ENCODE measurements around the gene ANXA3.
"Not testable (repeated sequence)": the region's sequence is repeated elsewhere in the genome, so short reads cannot be mapped to it uniquely, and the experiment has no call there.

Gene ANXA3, protein sequence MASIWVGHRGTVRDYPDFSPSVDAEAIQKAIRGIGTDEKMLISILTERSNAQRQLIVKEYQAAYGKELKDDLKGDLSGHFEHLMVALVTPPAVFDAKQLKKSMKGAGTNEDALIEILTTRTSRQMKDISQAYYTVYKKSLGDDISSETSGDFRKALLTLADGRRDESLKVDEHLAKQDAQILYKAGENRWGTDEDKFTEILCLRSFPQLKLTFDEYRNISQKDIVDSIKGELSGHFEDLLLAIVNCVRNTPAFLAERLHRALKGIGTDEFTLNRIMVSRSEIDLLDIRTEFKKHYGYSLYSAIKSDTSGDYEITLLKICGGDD

DNA sequence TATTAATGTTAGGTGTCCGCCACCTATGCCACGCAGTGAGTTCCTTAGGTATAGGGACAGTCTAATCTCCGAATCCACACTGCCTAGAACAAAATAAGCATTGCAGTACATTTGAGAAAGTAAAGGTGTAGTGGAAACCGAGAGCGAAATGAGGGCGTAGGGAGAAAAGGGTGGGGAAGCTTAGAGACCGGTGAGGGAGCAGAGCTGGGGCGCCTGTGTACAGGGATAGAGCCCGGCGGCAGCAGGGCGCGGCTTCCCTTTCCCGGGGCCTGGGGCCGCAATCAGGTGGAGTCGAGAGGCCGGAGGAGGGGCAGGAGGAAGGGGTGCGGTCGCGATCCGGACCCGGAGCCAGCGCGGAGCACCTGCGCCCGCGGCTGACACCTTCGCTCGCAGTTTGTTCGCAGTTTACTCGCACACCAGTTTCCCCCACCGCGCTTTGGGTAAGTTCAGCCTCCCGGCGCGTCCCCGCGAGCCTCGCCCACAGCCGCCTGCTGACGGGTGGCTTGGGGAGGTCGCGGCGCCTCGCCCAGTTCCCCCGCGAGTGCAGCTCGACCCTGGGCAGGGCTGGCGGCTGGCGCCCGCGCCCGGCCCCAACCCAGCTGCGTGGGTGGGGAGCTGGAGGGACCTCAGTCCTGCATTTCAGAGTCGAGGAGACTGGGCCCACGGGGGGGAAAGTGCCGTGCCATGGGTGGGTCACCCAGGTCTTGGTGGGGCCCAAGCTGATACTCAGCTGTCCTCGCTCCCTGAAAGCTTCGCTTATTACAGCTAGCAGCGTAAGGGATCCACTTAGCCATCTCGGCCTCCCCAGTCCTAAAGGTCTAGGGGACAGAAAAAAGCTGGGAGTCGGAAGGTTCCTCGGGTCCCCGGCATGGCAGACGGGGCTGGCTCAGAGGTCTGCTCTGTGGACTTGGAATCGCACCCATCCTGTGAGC is at the start of gene ANXA3:
ANXA3 (plus strand) TSS at position 351 of the 932 bp plus-strand sequence. CDS start 2,704 bp downstream, outside the sequence.
- FAIRE-seq, result no peak

DNA sequence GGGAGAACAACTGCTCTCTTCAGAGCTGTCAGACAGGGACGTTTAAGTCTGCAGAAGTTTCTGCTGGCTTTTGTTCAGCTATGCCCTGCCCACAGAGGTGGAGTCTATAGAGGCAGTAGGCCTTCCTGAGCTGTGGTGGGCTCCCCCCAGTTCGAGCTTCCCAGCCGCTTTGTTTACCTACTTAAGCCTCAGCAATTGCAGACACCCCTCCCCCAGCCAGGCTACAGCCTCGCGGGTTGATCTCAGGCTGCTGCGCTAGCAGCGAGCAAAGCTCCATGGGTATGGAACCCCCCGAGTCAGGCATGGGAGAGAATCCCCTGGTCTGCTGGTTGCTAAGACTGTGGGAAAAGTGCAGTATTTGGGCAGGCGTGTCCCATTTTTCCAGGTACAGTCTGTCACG is 45.3 kb upstream of the ANXA3 start:
- FAIRE-seq, result not testable (repeated sequence)

DNA sequence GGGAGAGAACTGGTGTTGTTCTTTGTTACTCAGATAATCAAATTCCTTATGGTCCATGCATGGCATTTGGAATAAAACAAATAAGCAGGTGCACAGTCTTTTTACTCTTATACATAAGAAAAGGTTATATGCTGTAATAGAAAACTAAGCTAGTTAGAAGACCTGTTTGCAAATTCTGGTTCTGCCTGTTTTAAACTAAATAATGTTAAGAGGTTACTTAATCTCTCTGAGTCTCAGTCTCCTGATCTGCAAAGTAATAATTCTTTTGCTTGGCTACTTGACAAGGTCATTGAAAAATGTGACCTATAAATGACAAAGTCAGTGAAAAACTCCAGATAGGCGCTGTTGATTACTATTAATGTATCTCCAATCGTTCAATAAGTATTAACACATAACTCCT is 42.5 kb upstream of the ANXA3 start:
- no peak for FAIRE-seq

DNA sequence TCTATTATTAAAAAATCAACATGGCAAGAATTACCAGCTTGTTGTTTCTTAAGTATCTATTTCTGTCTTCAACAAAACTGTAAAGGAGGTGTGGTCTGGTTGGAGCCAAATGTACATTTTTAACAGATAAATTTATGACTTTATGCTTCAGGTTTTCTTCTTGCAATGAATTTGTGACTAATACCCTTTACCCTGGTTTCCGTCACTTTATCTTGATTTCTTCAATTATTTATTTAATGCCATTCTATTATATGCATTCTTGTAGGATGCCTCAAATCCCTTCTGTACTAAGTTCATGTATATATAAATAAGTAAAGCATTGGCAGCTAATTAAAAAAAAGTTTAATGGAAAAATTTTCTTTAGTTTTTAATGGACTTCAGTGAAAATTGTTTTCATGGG is 41.5 kb upstream of the ANXA3 start:
- no peak for FAIRE-seq

DNA sequence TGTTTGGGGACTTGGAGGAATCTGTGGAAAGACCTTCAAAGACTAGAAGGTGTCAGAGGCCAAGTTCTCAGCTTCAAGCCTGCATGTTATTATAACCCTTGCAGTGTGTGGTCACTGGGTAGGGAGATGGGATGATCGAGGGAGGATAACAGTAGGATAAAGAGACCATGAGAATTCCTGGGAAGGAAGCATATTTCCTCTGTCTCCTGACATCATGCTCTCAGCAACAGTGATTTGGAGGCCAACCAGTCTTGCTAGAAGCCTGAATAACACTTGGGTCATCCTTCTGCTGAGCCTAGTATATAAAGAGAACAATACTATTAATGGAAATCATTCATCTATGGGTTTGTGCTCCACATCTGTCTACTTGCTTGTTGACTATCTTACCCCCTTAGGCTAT is 40.9 kb upstream of the ANXA3 start:
- FAIRE-seq, result no peak

DNA sequence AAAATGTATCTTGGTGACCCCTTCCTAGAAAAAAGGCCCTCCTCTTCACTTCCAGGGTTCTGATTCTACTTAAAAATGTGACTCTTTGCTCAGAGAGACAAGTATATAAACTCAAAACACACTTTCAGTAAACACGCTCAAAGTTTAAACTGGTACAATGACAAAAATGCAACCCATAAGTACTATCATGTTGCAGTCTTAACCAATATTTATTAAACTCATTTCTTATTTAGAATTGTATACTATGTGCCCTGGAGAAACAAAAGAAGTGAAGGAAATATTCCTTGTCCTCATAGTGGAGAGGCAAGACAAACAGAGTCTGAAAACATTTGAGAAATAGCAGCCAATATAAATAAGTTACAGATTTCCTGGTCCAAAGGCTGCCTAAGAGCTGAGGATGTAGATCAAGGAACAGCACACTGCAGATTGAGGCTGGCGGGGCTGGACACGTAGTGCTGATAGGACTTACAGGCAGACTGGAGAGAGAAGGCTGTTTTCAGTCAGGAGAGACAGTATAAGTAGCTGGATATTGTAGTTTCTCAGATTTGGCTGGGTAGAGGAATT is 39.1 kb upstream of the ANXA3 start:
- FAIRE-seq, result no peak

DNA sequence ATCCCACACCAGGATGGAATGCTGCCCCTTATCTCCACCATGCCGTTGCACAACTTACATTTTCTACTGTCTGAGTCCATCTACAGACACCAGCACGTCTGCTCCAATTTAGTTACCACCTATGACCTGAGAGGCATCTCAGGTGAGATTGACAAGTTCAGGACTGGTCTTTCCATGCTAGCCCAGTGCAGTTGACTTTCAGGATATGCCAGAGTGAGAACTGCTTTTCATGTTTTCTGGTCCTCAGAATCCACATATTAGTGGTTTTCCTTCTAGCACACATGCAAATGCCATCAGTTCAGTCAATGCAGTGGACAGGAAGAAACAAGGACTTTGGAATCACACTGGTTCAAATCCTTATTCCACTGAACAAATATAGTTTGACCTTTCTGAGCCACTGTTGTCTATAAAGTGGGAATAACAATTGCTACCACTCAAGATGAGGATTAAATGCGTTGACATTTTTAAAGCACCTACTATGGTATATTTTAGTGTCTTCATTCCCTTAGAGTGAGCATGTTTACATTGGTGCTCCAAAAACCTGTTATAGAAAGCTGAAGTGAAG is 38.1 kb upstream of the ANXA3 start:
- no peak for FAIRE-seq

DNA sequence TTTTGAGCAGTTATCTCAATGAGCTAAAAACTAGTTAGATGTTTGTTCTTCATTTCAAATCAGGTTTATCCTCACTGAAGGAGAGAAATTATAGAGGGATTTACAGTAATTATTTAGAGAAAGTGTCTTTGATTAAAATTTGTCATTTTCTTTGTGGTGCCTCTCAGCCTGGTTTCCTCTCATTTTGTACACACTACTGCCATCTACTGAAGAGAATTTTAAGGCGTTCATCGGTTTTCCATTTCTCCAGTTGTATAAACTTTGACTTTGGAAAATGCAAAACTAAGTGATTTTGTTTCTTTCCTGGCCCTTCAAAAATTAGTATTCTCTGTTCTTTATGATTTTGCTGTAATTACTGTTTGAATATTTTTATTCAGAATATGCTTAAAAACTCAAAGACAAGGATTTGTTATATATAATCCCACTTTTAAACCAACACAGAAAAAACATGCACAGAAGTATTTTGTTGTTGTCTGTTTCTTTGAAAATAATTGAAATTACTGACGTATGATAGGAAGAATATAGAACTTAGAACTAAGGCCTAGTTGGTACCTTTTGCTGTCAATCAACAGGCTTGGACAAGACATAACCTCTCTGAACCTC is 34.4 kb upstream of the ANXA3 start:
- FAIRE-seq, result peak; percentile 91

DNA sequence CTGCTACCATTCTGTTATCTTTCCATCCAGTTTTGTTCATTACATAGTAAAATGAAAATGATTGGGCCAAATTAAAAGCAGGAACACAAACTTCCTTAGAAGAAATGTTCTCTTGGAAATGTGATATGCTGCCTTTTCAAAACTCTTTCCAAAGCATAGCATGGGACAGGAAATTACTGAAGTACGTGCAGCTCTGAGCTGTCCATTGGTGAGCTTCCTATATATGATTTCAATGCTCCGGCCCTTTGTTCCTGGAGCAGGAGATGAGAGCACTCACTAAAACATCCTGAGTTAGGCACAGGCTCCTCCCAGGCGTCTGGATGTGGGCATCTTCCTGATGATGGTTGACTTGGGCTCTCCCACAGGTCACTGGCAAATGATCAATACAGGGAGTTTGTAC is 33.0 kb upstream of the ANXA3 start:
- no peak for FAIRE-seq

DNA sequence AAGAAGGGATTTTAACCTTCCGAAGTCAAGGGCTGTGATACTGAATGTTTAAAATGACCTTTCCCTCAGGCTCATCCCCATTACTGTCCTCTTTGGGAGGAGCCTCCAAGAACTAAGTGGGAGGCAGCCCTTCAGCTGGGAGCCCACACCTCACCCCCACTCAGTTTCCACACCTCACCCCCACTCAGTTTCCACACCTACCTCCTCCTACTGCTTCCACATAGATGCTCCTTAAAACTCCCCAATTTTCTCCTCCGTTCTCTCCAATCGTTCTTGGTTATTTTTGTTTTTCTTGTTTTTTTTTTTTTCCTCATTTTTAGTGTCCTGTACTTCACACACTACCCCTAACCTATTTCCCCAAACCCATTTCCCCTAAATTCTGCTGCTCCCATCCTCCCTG is 31.6 kb upstream of the ANXA3 start:
- no peak for FAIRE-seq

DNA sequence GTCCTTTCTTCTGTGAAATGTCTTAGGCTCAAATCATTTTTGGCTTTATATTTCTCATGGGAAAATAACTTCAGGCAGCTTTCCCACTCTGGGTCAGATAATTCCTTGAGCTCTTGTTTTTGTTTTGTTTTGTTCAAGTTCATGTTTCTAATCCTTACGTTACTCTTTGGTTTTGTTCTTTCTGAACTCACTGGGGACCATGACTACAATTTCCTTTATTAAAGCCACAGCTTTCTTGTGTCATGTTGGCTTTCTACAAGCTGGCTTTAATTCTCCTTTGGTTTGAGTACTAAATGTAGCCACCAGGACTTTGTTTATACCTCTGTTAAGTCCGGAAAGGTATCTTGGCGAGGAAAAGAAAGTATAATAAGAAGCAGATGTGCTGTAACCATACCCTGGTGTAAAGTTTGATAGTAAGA is 30.8 kb upstream of the ANXA3 start:
- no peak for FAIRE-seq

DNA sequence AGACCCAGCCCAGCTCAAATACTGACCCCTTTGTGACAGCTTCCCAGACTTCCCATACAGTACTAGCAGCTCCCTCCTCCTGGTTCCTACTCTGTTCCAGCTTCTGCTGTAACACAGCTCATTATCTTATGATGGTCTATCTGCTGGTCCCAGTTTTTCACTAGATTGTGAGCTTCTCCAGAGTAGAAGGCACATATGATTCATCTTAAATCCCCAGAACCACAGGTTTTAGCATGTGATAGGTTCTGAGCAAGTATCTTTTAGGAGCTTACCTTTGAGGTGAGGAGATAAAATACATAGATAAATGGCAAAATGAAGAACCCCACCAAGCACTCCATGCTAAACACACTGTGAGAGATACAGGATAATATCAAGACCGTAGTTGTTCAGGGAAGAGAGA is 27.6 kb upstream of the ANXA3 start:
- no peak for FAIRE-seq

DNA sequence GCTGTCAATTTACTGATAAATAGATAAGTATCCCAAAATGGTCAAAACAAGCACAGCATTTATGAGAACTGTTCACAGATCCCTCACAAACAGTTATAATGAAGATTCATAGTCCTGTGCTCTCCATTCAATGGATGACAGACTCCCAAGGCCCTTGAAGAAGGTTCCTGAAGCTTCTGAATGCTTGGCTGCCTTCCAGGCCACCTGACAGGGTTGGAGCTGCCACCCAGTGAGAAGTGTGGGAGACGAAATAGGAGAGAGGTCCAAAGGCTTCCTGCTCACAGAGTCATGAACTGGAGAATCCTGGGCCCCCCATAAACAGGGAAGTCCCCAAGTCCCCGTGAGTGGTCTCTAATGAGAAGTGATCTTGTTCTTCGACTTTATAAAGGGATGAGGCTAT is 26.0 kb upstream of the ANXA3 start:
- no peak for FAIRE-seq

DNA sequence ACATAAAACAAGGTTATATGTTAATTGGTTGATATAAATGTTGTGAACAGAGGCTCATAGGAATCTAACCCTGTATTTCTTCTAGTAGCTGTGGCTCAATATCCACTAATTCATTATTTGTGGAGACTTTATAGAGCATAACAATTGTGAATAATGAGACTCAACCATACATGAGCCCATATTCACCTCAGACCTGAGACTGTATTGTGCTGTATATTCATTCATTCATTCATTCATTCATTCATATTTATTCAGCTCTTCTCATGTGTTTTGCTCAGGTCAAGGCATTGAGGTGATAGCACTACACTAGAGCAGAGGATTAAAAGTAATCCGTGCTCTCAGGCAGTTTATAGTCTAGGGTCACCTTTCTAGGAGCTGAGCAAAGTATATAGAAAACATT is 24.5 kb upstream of the ANXA3 start:
- no peak for FAIRE-seq

DNA sequence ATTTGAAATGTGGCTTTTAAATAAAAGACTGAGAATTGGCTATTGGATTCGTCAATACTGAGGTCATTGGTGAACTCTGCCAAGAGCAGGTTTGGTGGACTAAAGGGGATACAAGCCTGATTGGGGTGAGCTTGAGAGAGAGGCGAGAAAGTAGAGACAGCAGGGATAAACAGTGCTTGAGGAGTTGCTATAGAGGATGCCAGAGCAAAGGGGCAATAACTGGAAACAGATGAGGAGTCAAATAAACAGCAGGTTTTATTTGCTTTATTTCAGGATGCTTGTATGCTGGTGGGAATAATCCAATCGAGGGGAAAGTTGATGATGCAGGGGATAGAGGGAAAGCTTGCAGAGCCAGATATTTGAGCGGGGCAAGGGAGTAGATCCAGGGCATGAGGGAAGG is 24.0 kb upstream of the ANXA3 start:
- no peak for FAIRE-seq

DNA sequence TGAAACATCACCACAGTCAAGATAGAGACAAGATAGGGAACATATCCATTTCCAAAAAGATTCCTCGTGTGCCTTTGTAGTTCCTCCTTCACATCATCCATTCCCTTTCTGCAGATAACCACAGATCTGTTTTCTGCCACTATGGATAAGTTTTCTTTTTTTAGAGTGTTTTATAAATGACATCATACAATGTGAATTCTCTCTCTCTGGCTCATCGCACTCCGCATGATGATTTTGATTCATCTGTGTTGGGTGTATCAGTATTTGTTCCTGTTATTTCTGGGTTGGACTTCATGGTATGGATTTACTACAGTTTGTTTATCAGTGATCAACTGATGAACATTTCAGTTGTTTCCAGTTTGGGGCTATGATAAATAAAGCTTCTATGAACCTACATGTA is 23.2 kb upstream of the ANXA3 start:
- FAIRE-seq, result no peak

DNA sequence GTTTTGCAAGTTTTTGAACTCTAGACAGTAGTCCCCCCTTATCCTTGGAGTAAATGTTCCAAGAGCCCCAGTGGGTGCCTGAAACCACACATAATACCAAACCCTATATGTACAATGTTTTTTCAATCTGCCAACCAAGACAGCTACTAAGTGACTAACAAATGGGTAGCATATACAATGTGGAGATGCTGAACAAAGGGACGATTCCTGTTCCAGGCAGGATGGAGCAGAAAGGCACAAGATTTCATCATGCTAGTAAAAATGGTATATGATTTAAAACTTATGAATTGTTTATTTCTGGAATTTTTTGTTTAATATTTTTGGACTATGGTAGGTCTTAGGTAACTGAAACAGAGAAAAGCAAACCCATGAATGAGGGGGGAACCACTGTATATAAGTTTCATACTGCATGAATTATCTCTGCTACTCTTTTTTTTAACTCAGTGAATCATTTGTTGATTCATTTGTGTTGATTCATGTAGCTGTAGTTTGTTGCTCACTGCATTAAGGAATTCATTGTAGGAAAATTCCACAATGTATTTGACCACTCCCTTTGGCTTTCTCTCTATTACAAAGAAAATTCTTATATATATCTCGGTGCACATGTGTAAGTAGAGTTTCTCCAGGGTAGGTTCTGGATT is 21.9 kb upstream of the ANXA3 start:
- no peak for FAIRE-seq

DNA sequence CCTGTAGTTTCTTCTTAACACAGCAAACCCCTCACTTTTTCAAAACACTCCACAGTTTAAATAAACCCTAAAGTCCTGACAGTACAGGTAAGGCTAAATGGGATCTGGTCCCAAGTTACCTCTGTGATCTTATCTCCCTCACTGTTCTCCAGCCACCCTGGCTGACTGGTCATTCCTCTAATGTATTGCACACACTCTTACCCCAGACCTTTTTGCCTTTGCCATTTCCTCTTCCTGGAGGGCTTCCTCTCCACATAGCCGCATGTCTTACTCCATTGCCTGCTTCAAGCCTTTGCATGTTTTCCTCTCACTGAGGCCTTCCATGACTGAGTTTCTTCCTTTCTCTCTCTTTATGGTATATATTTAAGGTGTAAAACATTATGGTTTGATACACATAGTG is 19.5 kb upstream of the ANXA3 start:
- FAIRE-seq, result no peak

DNA sequence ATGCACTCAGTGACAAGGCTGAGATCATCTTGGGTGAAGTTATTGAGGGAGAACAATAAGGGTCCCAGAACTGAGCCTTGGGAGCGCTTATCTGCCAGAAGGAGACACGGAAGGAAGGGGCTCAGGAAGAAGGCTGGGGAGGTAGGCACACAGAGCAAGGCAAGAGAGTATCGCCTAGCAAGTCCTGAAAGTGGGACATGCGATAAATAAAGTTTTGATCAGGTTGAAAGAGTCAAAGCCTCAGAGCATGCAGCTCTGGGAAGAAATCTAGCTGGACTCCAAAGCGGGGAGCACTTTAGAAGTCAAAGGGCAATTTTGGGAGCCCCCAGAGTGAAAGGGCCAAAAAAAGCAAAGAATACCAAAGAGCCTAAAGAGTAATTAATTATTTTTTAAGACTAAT is 17.7 kb upstream of the ANXA3 start:
- FAIRE-seq, result no peak

DNA sequence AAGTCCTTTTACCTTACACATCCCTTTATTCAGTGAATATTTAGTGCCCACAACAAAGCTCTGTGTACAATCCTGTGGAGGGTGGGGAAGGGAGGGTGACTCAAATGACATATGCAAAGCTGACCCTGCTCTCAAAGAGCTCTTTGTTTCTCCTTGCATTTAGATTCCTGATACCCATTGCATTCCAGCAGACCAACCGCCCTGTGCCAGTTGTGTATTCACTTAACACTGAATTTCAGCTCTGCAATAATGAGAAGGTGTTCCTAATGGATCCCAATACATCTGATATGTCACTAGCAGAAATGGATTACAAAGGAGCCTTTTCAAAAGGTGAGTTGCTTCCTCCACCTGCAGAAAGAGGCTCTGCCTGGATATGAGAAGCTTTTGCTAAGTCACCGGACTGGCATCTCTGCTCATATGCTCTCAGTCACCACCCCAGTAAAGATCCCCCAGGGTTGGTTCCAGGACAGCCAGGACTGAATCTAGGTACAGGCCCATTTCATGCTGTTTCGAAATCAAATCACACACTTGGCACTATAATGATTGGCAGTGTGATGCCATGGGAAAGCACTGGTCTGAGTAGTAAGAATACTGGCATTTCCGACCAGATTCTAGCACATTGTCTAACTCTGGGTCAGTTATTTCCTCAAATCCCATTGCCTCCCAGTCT is 17.1 kb upstream of the ANXA3 start:
- no peak for FAIRE-seq

DNA sequence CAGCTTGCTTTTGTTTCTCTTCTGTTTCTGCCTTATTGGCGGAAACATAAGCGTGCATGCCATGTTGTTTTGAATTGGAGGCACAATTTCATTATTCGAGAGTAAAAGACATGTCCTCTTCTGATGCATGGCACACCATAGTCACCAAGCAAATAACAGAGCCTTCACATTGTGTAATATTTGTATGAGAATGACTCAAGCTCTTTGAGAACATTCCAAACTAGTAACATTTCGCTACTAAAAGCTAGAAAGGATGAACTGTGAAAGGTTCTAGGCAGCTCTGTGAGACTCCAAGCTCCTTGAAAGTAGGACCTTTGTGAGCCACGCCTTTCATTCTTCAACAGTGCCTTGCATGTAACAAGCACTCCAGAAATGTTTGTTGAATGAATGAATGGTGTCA is 9.2 kb upstream of the ANXA3 start:
- no peak for FAIRE-seq
